Panc1 (cell line): ENCODE results near the gene PLIN1.

Experiments
- POLR2AphosphoS5 ChIP-seq: IDR thresholded peaks from 2 replicates; pipeline ENCODE4 v1.6.1; 2012; ENCODE audit warnings: mild to moderate bottlenecking, low read depth, low read length, moderate library complexity
- SIN3A ChIP-seq: IDR thresholded peaks from 2 replicates; pipeline ENCODE4 v1.6.1; 2012; ENCODE audit warnings: low read depth, mild to moderate bottlenecking, low read length, moderate library complexity, borderline replicate concordance; ENCODE audit not compliant: insufficient read depth
- TF ChIP-seq, protein P1 (sequence below): fragments of 450-650 bp; IDR thresholded peaks from 2 replicates; pipeline ENCODE4 v1.5.1; 2017; ENCODE audit warnings: mild to moderate bottlenecking
- TF ChIP-seq, protein P2 (sequence below), 2 experiments: IDR thresholded peaks; 2 replicates each; pipeline ENCODE4 v1.6.1; 2011 to 2012; ENCODE audit warnings: low read depth in 2 of 2, control low read depth in 1 of 2, low read length in 1 of 2, mild to moderate bottlenecking in 1 of 2, moderate library complexity in 1 of 2; ENCODE audit not compliant: insufficient read depth in 1 of 2

DNA sequence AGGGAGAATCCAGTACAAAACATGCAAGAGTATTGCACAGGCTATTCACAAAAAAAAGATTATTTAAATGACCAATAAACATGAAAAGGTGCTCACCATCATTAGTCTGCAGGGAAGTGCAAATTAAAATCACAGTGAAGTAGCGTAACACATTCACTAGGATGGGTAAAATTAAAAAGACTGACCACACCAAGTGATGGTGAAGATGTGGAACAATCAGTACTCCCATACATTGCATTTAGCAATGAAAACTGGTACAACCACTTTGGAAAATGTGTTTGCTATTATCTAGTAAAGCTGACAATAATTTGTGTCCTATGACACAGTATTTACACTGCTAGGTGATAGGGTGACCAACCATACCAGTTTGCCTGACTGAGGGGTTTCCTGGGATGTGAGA, 45.5 kb upstream of the PLIN1 start:
- TF ChIP-seq, protein P1, sequence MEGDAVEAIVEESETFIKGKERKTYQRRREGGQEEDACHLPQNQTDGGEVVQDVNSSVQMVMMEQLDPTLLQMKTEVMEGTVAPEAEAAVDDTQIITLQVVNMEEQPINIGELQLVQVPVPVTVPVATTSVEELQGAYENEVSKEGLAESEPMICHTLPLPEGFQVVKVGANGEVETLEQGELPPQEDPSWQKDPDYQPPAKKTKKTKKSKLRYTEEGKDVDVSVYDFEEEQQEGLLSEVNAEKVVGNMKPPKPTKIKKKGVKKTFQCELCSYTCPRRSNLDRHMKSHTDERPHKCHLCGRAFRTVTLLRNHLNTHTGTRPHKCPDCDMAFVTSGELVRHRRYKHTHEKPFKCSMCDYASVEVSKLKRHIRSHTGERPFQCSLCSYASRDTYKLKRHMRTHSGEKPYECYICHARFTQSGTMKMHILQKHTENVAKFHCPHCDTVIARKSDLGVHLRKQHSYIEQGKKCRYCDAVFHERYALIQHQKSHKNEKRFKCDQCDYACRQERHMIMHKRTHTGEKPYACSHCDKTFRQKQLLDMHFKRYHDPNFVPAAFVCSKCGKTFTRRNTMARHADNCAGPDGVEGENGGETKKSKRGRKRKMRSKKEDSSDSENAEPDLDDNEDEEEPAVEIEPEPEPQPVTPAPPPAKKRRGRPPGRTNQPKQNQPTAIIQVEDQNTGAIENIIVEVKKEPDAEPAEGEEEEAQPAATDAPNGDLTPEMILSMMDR, result no peak
- TF ChIP-seq SIN3A, result no peak
- TF ChIP-seq, protein P2, sequence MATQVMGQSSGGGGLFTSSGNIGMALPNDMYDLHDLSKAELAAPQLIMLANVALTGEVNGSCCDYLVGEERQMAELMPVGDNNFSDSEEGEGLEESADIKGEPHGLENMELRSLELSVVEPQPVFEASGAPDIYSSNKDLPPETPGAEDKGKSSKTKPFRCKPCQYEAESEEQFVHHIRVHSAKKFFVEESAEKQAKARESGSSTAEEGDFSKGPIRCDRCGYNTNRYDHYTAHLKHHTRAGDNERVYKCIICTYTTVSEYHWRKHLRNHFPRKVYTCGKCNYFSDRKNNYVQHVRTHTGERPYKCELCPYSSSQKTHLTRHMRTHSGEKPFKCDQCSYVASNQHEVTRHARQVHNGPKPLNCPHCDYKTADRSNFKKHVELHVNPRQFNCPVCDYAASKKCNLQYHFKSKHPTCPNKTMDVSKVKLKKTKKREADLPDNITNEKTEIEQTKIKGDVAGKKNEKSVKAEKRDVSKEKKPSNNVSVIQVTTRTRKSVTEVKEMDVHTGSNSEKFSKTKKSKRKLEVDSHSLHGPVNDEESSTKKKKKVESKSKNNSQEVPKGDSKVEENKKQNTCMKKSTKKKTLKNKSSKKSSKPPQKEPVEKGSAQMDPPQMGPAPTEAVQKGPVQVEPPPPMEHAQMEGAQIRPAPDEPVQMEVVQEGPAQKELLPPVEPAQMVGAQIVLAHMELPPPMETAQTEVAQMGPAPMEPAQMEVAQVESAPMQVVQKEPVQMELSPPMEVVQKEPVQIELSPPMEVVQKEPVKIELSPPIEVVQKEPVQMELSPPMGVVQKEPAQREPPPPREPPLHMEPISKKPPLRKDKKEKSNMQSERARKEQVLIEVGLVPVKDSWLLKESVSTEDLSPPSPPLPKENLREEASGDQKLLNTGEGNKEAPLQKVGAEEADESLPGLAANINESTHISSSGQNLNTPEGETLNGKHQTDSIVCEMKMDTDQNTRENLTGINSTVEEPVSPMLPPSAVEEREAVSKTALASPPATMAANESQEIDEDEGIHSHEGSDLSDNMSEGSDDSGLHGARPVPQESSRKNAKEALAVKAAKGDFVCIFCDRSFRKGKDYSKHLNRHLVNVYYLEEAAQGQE (IDR thresholded peaks at IDR 0.05; ENCODE audit: insufficient read depth in 1 of 2, low read depth in 2 of 2, low read length in 1 of 2), result no peak
- TF ChIP-seq POLR2AphosphoS5, result no peak
